ENCODE data around the gene CENPU. TPM values are rescaled to one million over a fixed set of nuclear protein-coding genes. Genes with fewer than 3 reads are reported as not detected.
A peak's percentile ranks its signal among the peaks of the same experiment; 100 is the strongest.

The CENPU gene
- total and polyA plus RNA-seq, 2 of the 13 experiments (the other 11 are each of a cell fraction or from before 2014, with no cell fraction given), result 11.7 to 35.8 TPM

GRCh38 chr4:184649026-184649970 is 84.6 kb downstream of the CENPU start, which contains the start of the genes CASP3 and PRIMPOL (continued):
- TF ChIP-seq ZBTB4 (CRISPR knock-in tag; IDR thresholded peaks at IDR 0.05; ENCODE audit: borderline replicate concordance) (no peak), MED8 (CRISPR knock-in tag; IDR thresholded peaks at IDR 0.05; ENCODE audit: insufficient replicate concordance) (no peak), ZMYM2 (CRISPR knock-in tag; IDR thresholded peaks at IDR 0.05) (no peak), PHB2 (IDR thresholded peaks at IDR 0.05; ENCODE audit: partially characterized antibody) (no peak), BRD4 (CRISPR knock-in tag; IDR thresholded peaks at IDR 0.05) (no peak), ZNF75D (CRISPR knock-in tag; IDR thresholded peaks at IDR 0.05; ENCODE audit: borderline replicate concordance) (no peak), RBAK (CRISPR knock-in tag; IDR thresholded peaks at IDR 0.05) (no peak), MTERF4 (CRISPR knock-in tag; IDR thresholded peaks at IDR 0.05) (peak; percentile 28; the same call in 1 of the 2 replicates), ZNF383 (CRISPR knock-in tag; IDR thresholded peaks at IDR 0.05; ENCODE audit: borderline replicate concordance) (no peak), TBX2 (CRISPR knock-in tag; IDR thresholded peaks at IDR 0.05; ENCODE audit: borderline replicate concordance) (peak; percentile 42; the same call in 1 of the 2 replicates), ZNF562 (CRISPR knock-in tag; IDR thresholded peaks at IDR 0.05; ENCODE audit: borderline replicate concordance) (no peak), ZNF766 (CRISPR knock-in tag; IDR thresholded peaks at IDR 0.05; ENCODE audit: borderline replicate concordance) (no peak), GFI1 (CRISPR knock-in tag; IDR thresholded peaks at IDR 0.05; ENCODE audit: borderline replicate concordance) (no peak; the same call in 1 of the 2 replicates), FLYWCH1 (CRISPR knock-in tag; IDR thresholded peaks at IDR 0.05) (no peak), ATF5 (CRISPR knock-in tag; IDR thresholded peaks at IDR 0.05; ENCODE audit: low read depth) (no peak), HDAC1 (CRISPR knock-in tag; IDR thresholded peaks at IDR 0.05) (peak; percentile 37), HMGXB3 (CRISPR knock-in tag; IDR thresholded peaks at IDR 0.05; ENCODE audit: borderline replicate concordance) (no peak), SMAD1 (CRISPR knock-in tag; IDR thresholded peaks at IDR 0.05; ENCODE audit: borderline replicate concordance, low read depth) (0 out of 2 replicates have a peak, but pooled peaks have one; percentile 1), ZNF451 (CRISPR knock-in tag; IDR thresholded peaks at IDR 0.05) (no peak)
